LHCN-M2 (cell line): ENCODE results near the gene TCERG1L. TPM values are rescaled to one million over a fixed set of nuclear protein-coding genes. Genes with fewer than 3 reads are reported as not detected.

Experiments used
- DNase-seq: peaks from one replicate; pipeline ENCODE4 v3.0.0-alpha.2; 2012; ENCODE audit warnings: low read depth
- total RNA-seq: library from RNA; depleted of rRNA; stranded (reverse); fragments of >200 nt; gene quantifications from 2 replicates; pipeline ENCODE4 v1.2.3, GENCODE V29; 2014

TCERG1L gene
- total RNA-seq, 1 experiment from 2014 or later: not detected

- DNase-seq: no peak
Observed at GRCh38 chr10:131207584-131208532, 103.7 kb downstream of the TCERG1L start.

GRCh38 chr10:131207176-131207575 is 104.3 kb downstream of the TCERG1L start:
- no peak for DNase-seq

GRCh38 chr10:131206111-131206995 is 105.2 kb downstream of the TCERG1L start:
- no peak for DNase-seq

GRCh38 chr10:131205556-131205955 is 106.0 kb downstream of the TCERG1L start:
- DNase-seq: no peak

GRCh38 chr10:131204406-131205152 is 106.9 kb downstream of the TCERG1L start:
- no peak for DNase-seq

GRCh38 chr10:131203456-131204357 is 107.8 kb downstream of the TCERG1L start:
- DNase-seq: no peak

- no peak for DNase-seq
Observed at GRCh38 chr10:131202990-131203389, 108.5 kb downstream of the TCERG1L start.

GRCh38 chr10:131201741-131202515 is 109.6 kb downstream of the TCERG1L start:
- DNase-seq: no peak

GRCh38 chr10:131200856-131201470 is 110.6 kb downstream of the TCERG1L start:
- DNase-seq: no peak

- no peak for DNase-seq
Observed at GRCh38 chr10:131199646-131200045, 111.9 kb downstream of the TCERG1L start.

GRCh38 chr10:131198843-131199242 is 112.7 kb downstream of the TCERG1L start:
- DNase-seq: no peak

- DNase-seq: no peak
Observed at GRCh38 chr10:131198401-131198800, 113.1 kb downstream of the TCERG1L start.

- no peak for DNase-seq
Observed at GRCh38 chr10:131196176-131196885, 115.2 kb downstream of the TCERG1L start.

GRCh38 chr10:131195558-131196159 is 115.9 kb downstream of the TCERG1L start:
- DNase-seq: no peak

- DNase-seq: no peak
Observed at GRCh38 chr10:131195116-131195515, 116.4 kb downstream of the TCERG1L start.

- no peak for DNase-seq
Observed at GRCh38 chr10:131193923-131194322, 117.6 kb downstream of the TCERG1L start.

- no peak for DNase-seq
Observed at GRCh38 chr10:131188494-131188893, 123.0 kb downstream of the TCERG1L start.

GRCh38 chr10:131187926-131188325 is 123.6 kb downstream of the TCERG1L start:
- DNase-seq: no peak
